Measurements from ENCODE around the gene GLTP. TPM values are rescaled to one million over a fixed set of nuclear protein-coding genes. Genes with fewer than 3 reads are reported as not detected.

The GLTP gene
- total RNA-seq, 1 experiment from 2014 or later: 78.2 TPM

DNA sequence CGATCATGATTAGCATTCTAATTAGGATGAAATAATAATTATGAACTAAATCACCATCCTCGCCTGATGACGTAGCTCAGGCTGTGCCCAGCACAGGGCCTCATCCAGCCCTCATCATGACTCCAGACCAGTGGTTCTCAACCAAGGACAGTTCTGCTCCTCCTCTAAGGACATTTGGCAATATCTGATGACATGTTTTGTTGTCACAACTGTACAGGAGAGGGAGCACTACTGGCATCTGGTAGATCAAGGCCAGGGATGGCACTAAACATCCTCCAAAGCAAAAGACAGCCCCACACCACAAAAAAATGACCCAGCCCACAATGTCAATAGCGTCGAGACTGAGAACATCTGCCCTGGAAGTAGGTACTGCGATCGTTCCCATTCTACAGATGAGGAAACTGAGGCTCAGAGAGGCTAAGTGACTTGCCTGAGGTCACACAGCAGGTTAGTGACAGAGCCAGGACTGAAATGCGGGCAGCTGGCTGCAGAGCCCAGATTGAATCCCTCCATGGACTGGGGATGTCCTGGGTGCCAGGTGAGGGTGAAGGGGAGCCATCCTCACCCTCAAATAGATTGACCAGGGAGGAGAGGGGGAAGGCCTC is 62.6 kb downstream of the GLTP start:
- Histone ChIP-seq H3K9me2 (replicated peaks; ENCODE audit: low read length) (no peaks in the 10 kb centered on the region), H3K9ac (ENCODE audit: low read length) (no peak overlapping the region), H2AFZ (ENCODE audit: low read length) (no peak overlapping the region), H3K79me2 (ENCODE audit: low read length) (no peaks in the 10 kb centered on the region), H3K9me3 (ENCODE audit: low read length) (no peaks in the 10 kb centered on the region), H3K36me3 (ENCODE audit: low read depth, low read length) (no peaks in the 10 kb centered on the region), H4K20me1 (ENCODE audit: low read length) (no peaks in the 10 kb centered on the region), H3K27ac (ENCODE audit: low read length) (no peak overlapping the region), H3K4me3 (ENCODE audit: low read length) (no peak overlapping the region), H3K4me2 (ENCODE audit: low read length) (no peak overlapping the region), H3K27me3 (ENCODE audit: low read length) (no peaks in the 10 kb centered on the region), H3K4me1 (ENCODE audit: insufficient read depth, low read length) (peaks cover 16% of the 10 kb centered on the region), H3F3A (ENCODE audit: low read length, unreplicated experiment) (no peaks in the 10 kb centered on the region)
- intact Hi-C loops (cut with micrococcal nuclease): no loop called here
- BruUV-seq (replicated peaks): no TSS peak
- ChIA-PET POLR2A (ENCODE audit: unreplicated experiment) (no interaction called here), CTCF (no interaction called here)
- DNase-seq (no peak), ATAC-seq (no peak)
- no peak for TF ChIP-seq EZH2phosphoT487 (IDR thresholded peaks at IDR 0.05; ENCODE audit: borderline replicate concordance, low read length)
- TF ChIP-seq EZH2 (IDR thresholded peaks at IDR 0.05; ENCODE audit: low read length, unreplicated experiment): no peak
- TF ChIP-seq, protein P1, sequence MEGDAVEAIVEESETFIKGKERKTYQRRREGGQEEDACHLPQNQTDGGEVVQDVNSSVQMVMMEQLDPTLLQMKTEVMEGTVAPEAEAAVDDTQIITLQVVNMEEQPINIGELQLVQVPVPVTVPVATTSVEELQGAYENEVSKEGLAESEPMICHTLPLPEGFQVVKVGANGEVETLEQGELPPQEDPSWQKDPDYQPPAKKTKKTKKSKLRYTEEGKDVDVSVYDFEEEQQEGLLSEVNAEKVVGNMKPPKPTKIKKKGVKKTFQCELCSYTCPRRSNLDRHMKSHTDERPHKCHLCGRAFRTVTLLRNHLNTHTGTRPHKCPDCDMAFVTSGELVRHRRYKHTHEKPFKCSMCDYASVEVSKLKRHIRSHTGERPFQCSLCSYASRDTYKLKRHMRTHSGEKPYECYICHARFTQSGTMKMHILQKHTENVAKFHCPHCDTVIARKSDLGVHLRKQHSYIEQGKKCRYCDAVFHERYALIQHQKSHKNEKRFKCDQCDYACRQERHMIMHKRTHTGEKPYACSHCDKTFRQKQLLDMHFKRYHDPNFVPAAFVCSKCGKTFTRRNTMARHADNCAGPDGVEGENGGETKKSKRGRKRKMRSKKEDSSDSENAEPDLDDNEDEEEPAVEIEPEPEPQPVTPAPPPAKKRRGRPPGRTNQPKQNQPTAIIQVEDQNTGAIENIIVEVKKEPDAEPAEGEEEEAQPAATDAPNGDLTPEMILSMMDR (conservative IDR thresholded peaks at IDR 0.05; ENCODE audit: low read depth, low read length): no peak

DNA sequence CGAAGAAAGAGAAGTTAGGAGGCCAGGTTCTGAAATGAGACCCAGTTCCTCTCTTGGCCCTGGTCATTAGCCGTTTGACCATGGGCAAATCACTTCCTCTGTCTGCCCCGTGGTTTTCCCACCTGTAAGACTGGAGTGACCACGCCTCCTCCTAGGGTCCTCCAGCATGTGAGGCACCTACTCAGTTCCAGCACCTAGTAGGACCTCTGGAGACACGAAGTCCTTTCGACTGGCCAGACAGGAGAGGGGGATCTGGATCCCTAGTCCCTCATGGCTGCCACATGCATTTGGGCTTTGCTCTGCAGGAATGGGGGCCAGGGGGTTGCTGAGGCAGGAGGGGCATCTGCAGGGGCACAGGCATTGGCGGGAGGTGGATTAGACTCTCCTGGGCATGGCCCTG is 63.5 kb downstream of the GLTP start:
- ChIA-PET CTCF (no interaction called here), POLR2A (ENCODE audit: unreplicated experiment) (no interaction called here)
- no peak overlapping the region for H3K4me3 ChIP-seq (ENCODE audit: low read length)
- peaks cover 10% of the 10 kb centered on the region for H3K4me1 ChIP-seq (ENCODE audit: insufficient read depth, low read length)
- DNase-seq (no peak), ATAC-seq (no peak)
- no peaks in the 10 kb centered on the region for H3K9me3 ChIP-seq (ENCODE audit: low read length)
- H3K9me2 ChIP-seq (replicated peaks; ENCODE audit: low read length): no peaks in the 10 kb centered on the region
- H2AFZ ChIP-seq (ENCODE audit: low read length): no peak overlapping the region
- H3K9ac ChIP-seq (ENCODE audit: low read length): no peak overlapping the region
- no peaks in the 10 kb centered on the region for H3K27me3 ChIP-seq (ENCODE audit: low read length)
- no peak overlapping the region for H3K4me2 ChIP-seq (ENCODE audit: low read length)
- no TSS peak for BruUV-seq (replicated peaks)
- no peaks in the 10 kb centered on the region for H4K20me1 ChIP-seq (ENCODE audit: low read length)
- intact Hi-C loops (cut with micrococcal nuclease): no loop called here
- H3F3A ChIP-seq (ENCODE audit: low read length, unreplicated experiment): no peaks in the 10 kb centered on the region
- no peaks in the 10 kb centered on the region for H3K79me2 ChIP-seq (ENCODE audit: low read length)
- H3K27ac ChIP-seq (ENCODE audit: low read length): no peak overlapping the region
- TF ChIP-seq EZH2phosphoT487 (IDR thresholded peaks at IDR 0.05; ENCODE audit: borderline replicate concordance, low read length): no peak
- TF ChIP-seq EZH2 (IDR thresholded peaks at IDR 0.05; ENCODE audit: low read length, unreplicated experiment): no peak
- TF ChIP-seq, protein P1 (conservative IDR thresholded peaks at IDR 0.05; ENCODE audit: low read depth, low read length): no peak
- H3K36me3 ChIP-seq (ENCODE audit: low read depth, low read length): no peaks in the 10 kb centered on the region

DNA sequence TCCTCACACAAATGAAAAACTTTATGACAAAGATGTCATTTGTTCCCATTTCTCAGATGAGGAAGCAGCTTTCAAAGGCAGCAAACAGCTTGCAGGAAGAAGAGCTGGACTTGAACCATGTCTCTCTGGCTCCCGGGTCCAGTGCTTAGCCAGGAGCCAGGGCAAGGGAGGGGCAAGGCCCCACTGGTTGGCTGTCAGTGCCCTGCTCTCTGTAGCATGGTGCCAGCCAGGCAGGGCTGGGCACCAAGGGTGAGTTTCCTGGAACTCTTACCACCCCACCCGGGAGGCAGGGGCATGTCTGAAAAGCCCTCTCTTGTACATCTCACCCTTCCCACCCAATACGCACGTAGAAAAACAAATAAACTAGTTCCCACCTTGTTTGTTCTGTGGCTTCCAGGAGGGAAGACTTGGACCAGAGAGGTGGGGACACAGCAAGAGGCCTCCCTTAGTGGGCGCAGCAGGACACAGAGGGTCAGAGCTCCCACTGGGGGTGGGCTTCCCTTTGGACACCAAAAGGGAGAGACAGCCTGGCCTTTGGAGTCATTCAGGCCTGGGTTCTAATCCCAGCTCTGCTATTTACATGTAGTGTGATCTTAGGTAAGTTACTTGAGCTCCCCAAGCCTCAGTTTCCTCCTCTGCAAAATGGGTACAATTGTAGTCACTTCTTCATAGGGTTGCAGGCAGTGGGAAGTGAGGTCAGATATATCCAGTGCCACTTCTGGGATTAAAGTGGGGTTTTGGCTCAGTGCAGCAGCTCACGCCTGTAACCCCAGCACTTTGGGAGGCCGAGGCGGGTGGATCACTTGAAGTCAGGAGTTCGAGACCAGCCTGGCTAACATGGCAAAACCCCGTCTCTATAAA is 64.4 kb downstream of the GLTP start:
- ChIA-PET CTCF (no interaction called here), POLR2A (ENCODE audit: unreplicated experiment) (no interaction called here)
- no peaks in the 10 kb centered on the region for H3K9me3 ChIP-seq (ENCODE audit: low read length)
- H3K4me3 ChIP-seq (ENCODE audit: low read length): no peak overlapping the region
- no peak for TF ChIP-seq EZH2 (IDR thresholded peaks at IDR 0.05; ENCODE audit: low read length, unreplicated experiment)
- TF ChIP-seq EZH2phosphoT487 (IDR thresholded peaks at IDR 0.05; ENCODE audit: borderline replicate concordance, low read length): no peak
- TF ChIP-seq, protein P1 (conservative IDR thresholded peaks at IDR 0.05; ENCODE audit: low read depth, low read length): no peak
- H3K9ac ChIP-seq (ENCODE audit: low read length): no peak overlapping the region
- H3K4me1 ChIP-seq (ENCODE audit: insufficient read depth, low read length): peaks cover 10% of the 10 kb centered on the region
- no peak overlapping the region for H3K4me2 ChIP-seq (ENCODE audit: low read length)
- H2AFZ ChIP-seq (ENCODE audit: low read length): no peak overlapping the region
- BruUV-seq (replicated peaks): no TSS peak
- no peaks in the 10 kb centered on the region for H4K20me1 ChIP-seq (ENCODE audit: low read length)
- no peaks in the 10 kb centered on the region for H3F3A ChIP-seq (ENCODE audit: low read length, unreplicated experiment)
- no peak overlapping the region for H3K27ac ChIP-seq (ENCODE audit: low read length)
- no peak for DNase-seq
- H3K27me3 ChIP-seq (ENCODE audit: low read length): no peaks in the 10 kb centered on the region
- H3K36me3 ChIP-seq (ENCODE audit: low read depth, low read length): no peaks in the 10 kb centered on the region
- no peaks in the 10 kb centered on the region for H3K9me2 ChIP-seq (replicated peaks; ENCODE audit: low read length)
- intact Hi-C loops (cut with micrococcal nuclease): no loop called here
- no peaks in the 10 kb centered on the region for H3K79me2 ChIP-seq (ENCODE audit: low read length)
- no peak for ATAC-seq

All from PC-3 (cell line).